ENCODE data around the gene TXNL4B. TPM values are rescaled to one million over a fixed set of nuclear protein-coding genes. Genes with fewer than 3 reads are reported as not detected.

Gene TXNL4B
- 1 to 10 TPM; 4.5 to 6.0 TPM for polyA plus RNA-seq

GRCh38 chr16:72093448-72094265, at the start of gene TXNL4B, which contains the start of gene DHX38:
Gene TXNL4B (minus strand): TSS chr16:72093620. CDS start chr16:72090749, 2,871 bp downstream.
Gene DHX38 (plus strand): TSS chr16:72093847. CDS start chr16:72096158, 2,311 bp downstream.
- Histone ChIP-seq H3K36me3 (ENCODE audit: control insufficient read depth in 2 of 2, insufficient read depth in 2 of 2, low read length in 1 of 2) (peaks cover 9 to 28% of the 10 kb centered on the region in 2 donors), H3K9me3 (ENCODE audit: control insufficient read depth in 2 of 2, insufficient read depth in 1 of 2, low read depth in 1 of 2, low read length in 1 of 2) (no peaks in the 10 kb centered on the region), H3K27me3 (ENCODE audit: control insufficient read depth in 1 of 2, insufficient read depth in 2 of 2, low read length in 2 of 2) (no peaks in the 10 kb centered on the region), H3K4me1 (ENCODE audit: control insufficient read depth in 2 of 2, insufficient read depth in 2 of 2, low read length in 1 of 2) (no peaks in the 10 kb centered on the region), H3K27ac (ENCODE audit: low read depth in 2 of 2, low read length in 1 of 2) (peak within 1 kb of the TSS; percentile 96), H3K4me3 (ENCODE audit: low read depth in 1 of 2, low read length in 2 of 2) (peak within 1 kb of the TSS; percentile 96 to 99)
- WGBS, 2 donors, result 0 to 1% methylated on average over 43 of the region's 43 CpGs

DNA sequence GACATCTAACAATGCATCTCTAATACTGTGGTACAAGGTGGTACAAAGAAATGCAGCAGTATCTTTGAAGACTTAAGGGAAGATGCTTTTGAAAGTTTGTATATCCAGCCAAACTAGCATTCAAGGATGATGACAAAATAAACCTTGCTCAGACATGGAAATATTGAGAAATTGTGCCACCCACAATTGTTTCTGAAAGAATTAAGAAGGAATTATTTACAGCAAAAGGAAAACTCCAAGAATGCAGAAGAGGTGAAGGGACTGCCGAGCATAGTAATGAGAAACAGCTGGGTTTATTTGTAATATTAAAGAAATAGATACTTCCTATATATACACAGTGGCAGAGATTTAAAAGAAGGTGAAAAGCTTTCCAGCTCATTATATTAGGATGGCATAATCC, 49.1 kb upstream of the TXNL4B start:
- H3K36me3 ChIP-seq (ENCODE audit: control insufficient read depth in 2 of 2, insufficient read depth in 2 of 2, low read length in 1 of 2), result no peaks in the 10 kb centered on the region
- no peaks in the 10 kb centered on the region for H3K9me3 ChIP-seq (ENCODE audit: control insufficient read depth in 2 of 2, insufficient read depth in 1 of 2, low read depth in 1 of 2, low read length in 1 of 2)
- no peak overlapping the region for H3K4me3 ChIP-seq (ENCODE audit: low read depth in 1 of 2, low read length in 2 of 2)
- no peaks in the 10 kb centered on the region for H3K27me3 ChIP-seq (ENCODE audit: control insufficient read depth in 1 of 2, insufficient read depth in 2 of 2, low read length in 2 of 2)
- H3K4me1 ChIP-seq (ENCODE audit: control insufficient read depth in 2 of 2, insufficient read depth in 2 of 2, low read length in 1 of 2), result no peaks in the 10 kb centered on the region
- H3K27ac ChIP-seq (ENCODE audit: low read depth in 2 of 2, low read length in 1 of 2), result no peak overlapping the region
- WGBS, 2 donors, result 67 to 85% methylated on average over 1 of the region's 1 CpG

- H3K36me3 ChIP-seq (ENCODE audit: control insufficient read depth in 2 of 2, insufficient read depth in 2 of 2, low read length in 1 of 2), result no peaks in the 10 kb centered on the region
- H3K9me3 ChIP-seq (ENCODE audit: control insufficient read depth in 2 of 2, insufficient read depth in 1 of 2, low read depth in 1 of 2, low read length in 1 of 2), result no peaks in the 10 kb centered on the region
- no peaks in the 10 kb centered on the region for H3K4me1 ChIP-seq (ENCODE audit: control insufficient read depth in 2 of 2, insufficient read depth in 2 of 2, low read length in 1 of 2)
- H3K4me3 ChIP-seq (ENCODE audit: low read depth in 1 of 2, low read length in 2 of 2), result no peak overlapping the region
- no peak overlapping the region for H3K27ac ChIP-seq (ENCODE audit: low read depth in 2 of 2, low read length in 1 of 2)
- H3K27me3 ChIP-seq (ENCODE audit: control insufficient read depth in 1 of 2, insufficient read depth in 2 of 2, low read length in 2 of 2), result no peaks in the 10 kb centered on the region
- 98% methylated on average over 2 of the region's 2 CpGs for WGBS, 2 donors
Measured at GRCh38 chr16:72139908-72140307, 46.5 kb upstream of the TXNL4B start.

- Histone ChIP-seq H3K27ac (ENCODE audit: low read depth in 2 of 2, low read length in 1 of 2) (no peak overlapping the region), H3K27me3 (ENCODE audit: control insufficient read depth in 1 of 2, insufficient read depth in 2 of 2, low read length in 2 of 2) (no peaks in the 10 kb centered on the region), H3K4me1 (ENCODE audit: control insufficient read depth in 2 of 2, insufficient read depth in 2 of 2, low read length in 1 of 2) (no peaks in the 10 kb centered on the region), H3K36me3 (ENCODE audit: control insufficient read depth in 2 of 2, insufficient read depth in 2 of 2, low read length in 1 of 2) (no peaks in the 10 kb centered on the region), H3K4me3 (ENCODE audit: low read depth in 1 of 2, low read length in 2 of 2) (no peak overlapping the region), H3K9me3 (ENCODE audit: control insufficient read depth in 2 of 2, insufficient read depth in 1 of 2, low read depth in 1 of 2, low read length in 1 of 2) (no peaks in the 10 kb centered on the region)
- WGBS, 2 donors, result 66 to 84% methylated on average over 4 of the region's 4 CpGs
Measured at GRCh38 chr16:72138064-72138572, 44.7 kb upstream of the TXNL4B start.

- WGBS, 2 donors, result 82 to 86% methylated on average over 15 of the region's 15 CpGs
Measured at GRCh38 chr16:72137380-72138063, 44.1 kb upstream of the TXNL4B start.

GRCh38 chr16:72134507-72134906, 41.1 kb upstream of the TXNL4B start:
- Histone ChIP-seq H3K27me3 (ENCODE audit: control insufficient read depth in 1 of 2, insufficient read depth in 2 of 2, low read length in 2 of 2) (no peaks in the 10 kb centered on the region), H3K27ac (ENCODE audit: low read depth in 2 of 2, low read length in 1 of 2) (no peak overlapping the region), H3K9me3 (ENCODE audit: control insufficient read depth in 2 of 2, insufficient read depth in 1 of 2, low read depth in 1 of 2, low read length in 1 of 2) (no peaks in the 10 kb centered on the region), H3K4me1 (ENCODE audit: control insufficient read depth in 2 of 2, insufficient read depth in 2 of 2, low read length in 1 of 2) (no peaks in the 10 kb centered on the region), H3K36me3 (ENCODE audit: control insufficient read depth in 2 of 2, insufficient read depth in 2 of 2, low read length in 1 of 2) (no peaks in the 10 kb centered on the region), H3K4me3 (ENCODE audit: low read depth in 1 of 2, low read length in 2 of 2) (no peak overlapping the region)
- WGBS, 2 donors, result 93 to 97% methylated on average over 2 of the region's 2 CpGs

More at GRCh38 chr16:72137380-72138063, 44.1 kb upstream of the TXNL4B start:
- Histone ChIP-seq H3K36me3 (ENCODE audit: control insufficient read depth in 2 of 2, insufficient read depth in 2 of 2, low read length in 1 of 2) (no peaks in the 10 kb centered on the region), H3K4me3 (ENCODE audit: low read depth in 1 of 2, low read length in 2 of 2) (no peak overlapping the region), H3K27ac (ENCODE audit: low read depth in 2 of 2, low read length in 1 of 2) (no peak overlapping the region), H3K4me1 (ENCODE audit: control insufficient read depth in 2 of 2, insufficient read depth in 2 of 2, low read length in 1 of 2) (no peaks in the 10 kb centered on the region), H3K27me3 (ENCODE audit: control insufficient read depth in 1 of 2, insufficient read depth in 2 of 2, low read length in 2 of 2) (no peaks in the 10 kb centered on the region), H3K9me3 (ENCODE audit: control insufficient read depth in 2 of 2, insufficient read depth in 1 of 2, low read depth in 1 of 2, low read length in 1 of 2) (no peaks in the 10 kb centered on the region)

- 85 to 91% methylated on average over 3 of the region's 3 CpGs for WGBS, 2 donors
- Histone ChIP-seq H3K27ac (ENCODE audit: low read depth in 2 of 2, low read length in 1 of 2) (no peak overlapping the region), H3K27me3 (ENCODE audit: control insufficient read depth in 1 of 2, insufficient read depth in 2 of 2, low read length in 2 of 2) (no peaks in the 10 kb centered on the region), H3K9me3 (ENCODE audit: control insufficient read depth in 2 of 2, insufficient read depth in 1 of 2, low read depth in 1 of 2, low read length in 1 of 2) (no peaks in the 10 kb centered on the region), H3K36me3 (ENCODE audit: control insufficient read depth in 2 of 2, insufficient read depth in 2 of 2, low read length in 1 of 2) (no peaks in the 10 kb centered on the region), H3K4me1 (ENCODE audit: control insufficient read depth in 2 of 2, insufficient read depth in 2 of 2, low read length in 1 of 2) (no peaks in the 10 kb centered on the region), H3K4me3 (ENCODE audit: low read depth in 1 of 2, low read length in 2 of 2) (no peak overlapping the region)
Measured at GRCh38 chr16:72132726-72133125, 39.3 kb upstream of the TXNL4B start.

GRCh38 chr16:72131036-72131435, 37.6 kb upstream of the TXNL4B start:
- H3K27me3 ChIP-seq (ENCODE audit: control insufficient read depth in 1 of 2, insufficient read depth in 2 of 2, low read length in 2 of 2), result no peaks in the 10 kb centered on the region
- no peaks in the 10 kb centered on the region for H3K36me3 ChIP-seq (ENCODE audit: control insufficient read depth in 2 of 2, insufficient read depth in 2 of 2, low read length in 1 of 2)
- H3K4me1 ChIP-seq (ENCODE audit: control insufficient read depth in 2 of 2, insufficient read depth in 2 of 2, low read length in 1 of 2), result no peaks in the 10 kb centered on the region
- WGBS, 2 donors, result 76 to 83% methylated on average over 6 of the region's 6 CpGs
- no peak overlapping the region for H3K27ac ChIP-seq (ENCODE audit: low read depth in 2 of 2, low read length in 1 of 2)
- no peaks in the 10 kb centered on the region for H3K9me3 ChIP-seq (ENCODE audit: control insufficient read depth in 2 of 2, insufficient read depth in 1 of 2, low read depth in 1 of 2, low read length in 1 of 2)
- no peak overlapping the region for H3K4me3 ChIP-seq (ENCODE audit: low read depth in 1 of 2, low read length in 2 of 2)

DNA sequence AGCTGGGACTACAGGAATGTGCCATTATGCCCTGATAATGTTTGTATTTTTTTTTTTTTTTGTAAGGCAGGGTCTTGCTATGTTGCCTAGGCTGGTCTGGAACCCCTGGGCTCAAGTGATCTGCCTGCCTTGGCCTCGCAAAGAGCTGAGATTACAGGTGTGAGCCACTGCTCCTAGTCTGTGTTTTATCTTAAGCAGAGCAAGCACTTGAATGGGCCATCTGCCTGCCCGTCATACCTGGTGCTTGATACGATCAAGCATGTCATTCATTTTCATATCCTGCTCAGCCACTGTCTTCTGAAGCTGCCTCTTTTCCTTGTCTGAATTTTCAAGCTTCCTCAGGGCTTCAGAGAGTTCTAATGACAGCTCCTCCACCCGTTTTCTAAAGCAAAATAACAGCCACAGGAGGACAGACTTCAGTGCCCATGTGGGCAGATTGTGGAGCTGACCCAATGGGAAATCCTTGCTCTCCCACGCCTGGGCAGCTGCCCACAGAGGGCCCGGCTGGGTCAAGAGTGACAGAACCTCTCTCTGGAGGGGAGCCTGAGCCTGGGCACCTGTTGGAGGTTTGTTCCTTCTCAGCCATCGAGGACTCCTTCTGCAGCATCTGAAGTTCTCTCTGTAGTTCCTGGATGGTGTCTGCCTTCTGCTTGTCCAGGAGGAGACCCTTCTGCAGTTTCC, 36.7 kb upstream of the TXNL4B start:
- Histone ChIP-seq H3K9me3 (ENCODE audit: control insufficient read depth in 2 of 2, insufficient read depth in 1 of 2, low read depth in 1 of 2, low read length in 1 of 2) (no peaks in the 10 kb centered on the region), H3K4me3 (ENCODE audit: low read depth in 1 of 2, low read length in 2 of 2) (no peak overlapping the region), H3K4me1 (ENCODE audit: control insufficient read depth in 2 of 2, insufficient read depth in 2 of 2, low read length in 1 of 2) (no peaks in the 10 kb centered on the region), H3K27ac (ENCODE audit: low read depth in 2 of 2, low read length in 1 of 2) (no peak overlapping the region), H3K27me3 (ENCODE audit: control insufficient read depth in 1 of 2, insufficient read depth in 2 of 2, low read length in 2 of 2) (no peaks in the 10 kb centered on the region), H3K36me3 (ENCODE audit: control insufficient read depth in 2 of 2, insufficient read depth in 2 of 2, low read length in 1 of 2) (no peaks in the 10 kb centered on the region)
- 84% methylated on average over 7 of the region's 7 CpGs for WGBS, 2 donors

Measured in esophagus (tissue), 2 donors.